ENCODE results near the gene INHBE. TPM values are rescaled to one million over a fixed set of nuclear protein-coding genes. Genes with fewer than 3 reads are reported as not detected.

INHBE gene
- total RNA-seq, 3 donors from 2014 or later (not counting 1 experiment from before 2014, with no cell fraction given), result not detected

DNA sequence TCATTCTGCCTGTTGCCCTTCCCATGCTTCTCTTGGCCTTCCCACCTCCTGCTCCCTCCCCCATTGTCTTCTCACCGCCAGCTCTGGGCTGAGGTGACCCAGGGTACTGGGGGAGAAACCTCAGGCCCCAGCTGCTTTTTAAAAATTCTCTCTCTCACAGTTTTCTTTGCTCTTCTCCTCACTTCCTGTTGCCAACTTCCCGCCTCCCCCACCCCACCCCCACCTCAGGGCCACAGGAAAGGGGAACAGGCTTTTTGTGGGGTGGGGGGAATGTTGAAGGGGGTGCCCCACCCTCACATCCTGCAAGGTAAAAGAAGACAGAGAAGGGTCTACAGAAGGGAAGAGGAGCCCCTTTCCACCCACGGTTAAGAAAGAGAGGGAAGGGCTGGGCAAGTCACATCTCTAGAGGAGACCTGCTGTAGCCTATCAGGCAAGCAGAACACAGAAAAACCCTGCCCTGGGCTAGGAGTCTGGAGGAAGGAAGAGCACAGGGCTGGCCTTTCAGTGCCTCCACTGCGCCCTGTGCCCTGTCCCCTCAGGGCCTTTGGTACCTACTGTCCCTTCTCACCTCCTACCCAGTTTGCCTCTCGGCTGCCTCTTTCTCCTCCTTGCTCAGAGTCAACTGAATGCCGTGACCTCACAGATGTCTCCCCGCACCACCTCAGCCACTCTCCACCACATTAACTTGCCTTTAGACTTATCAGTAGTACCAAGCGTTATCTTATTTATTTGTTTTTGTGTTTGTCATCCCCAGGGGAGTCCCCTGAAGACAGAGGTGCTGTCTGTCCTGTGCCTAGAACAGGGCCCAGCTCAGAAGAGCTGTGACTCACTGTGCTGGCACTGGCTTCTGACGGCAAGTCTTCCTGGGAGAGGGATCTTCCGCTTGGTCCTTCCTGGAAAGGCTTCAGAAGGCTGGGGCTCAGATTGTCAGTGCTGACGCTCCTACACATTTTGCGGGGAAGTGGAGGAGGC lies 22.9 kb downstream of the INHBE start:
- H3K4me1 ChIP-seq (ENCODE audit: control insufficient read depth, insufficient read depth, low read length), result peaks cover 82% of the 10 kb centered on the region
- peak; percentile 67 to 82 for DNase-seq
- ATAC-seq, result peak; percentile 52 to 68 (median 54)
- peaks cover 75 to 83% of the 10 kb centered on the region in 2 donors for H3K4me1 Mint-ChIP-seq
- H3K36me3 Mint-ChIP-seq, result peaks cover 19% of the 10 kb centered on the region
- H3K36me3 ChIP-seq (ENCODE audit: control insufficient read depth, insufficient read depth, low read length), result peaks cover 20% of the 10 kb centered on the region
- H3K4me3 Mint-ChIP-seq, result peak overlapping the region; percentile 85
- H3K4me3 ChIP-seq (ENCODE audit: low read length), result peak overlapping the region; percentile 57
- WGBS (ENCODE audit: insufficient coverage), result 20% methylated on average over 11 of the region's 12 CpGs
- no peaks in the 10 kb centered on the region for H3K9me3 ChIP-seq (ENCODE audit: control insufficient read depth, insufficient read depth, low read length)
- no peaks in the 10 kb centered on the region for H3K27me3 Mint-ChIP-seq (ENCODE audit: low read depth in 2 of 2)
- peak overlapping the region; percentile 97 to 98 for H3K27ac Mint-ChIP-seq
- H3K9me3 Mint-ChIP-seq, result no peaks in the 10 kb centered on the region
- intact Hi-C loops (cut with micrococcal nuclease), result loop anchor here (2.0 to 5.0 kb wide), 3 partner anchors 15 to 264 kb away; no protein-coding TSS in a partner anchor
- no peaks in the 10 kb centered on the region for H3K27me3 ChIP-seq (ENCODE audit: control insufficient read depth, insufficient read depth, low read length)
- TF ChIP-seq, protein P1, sequence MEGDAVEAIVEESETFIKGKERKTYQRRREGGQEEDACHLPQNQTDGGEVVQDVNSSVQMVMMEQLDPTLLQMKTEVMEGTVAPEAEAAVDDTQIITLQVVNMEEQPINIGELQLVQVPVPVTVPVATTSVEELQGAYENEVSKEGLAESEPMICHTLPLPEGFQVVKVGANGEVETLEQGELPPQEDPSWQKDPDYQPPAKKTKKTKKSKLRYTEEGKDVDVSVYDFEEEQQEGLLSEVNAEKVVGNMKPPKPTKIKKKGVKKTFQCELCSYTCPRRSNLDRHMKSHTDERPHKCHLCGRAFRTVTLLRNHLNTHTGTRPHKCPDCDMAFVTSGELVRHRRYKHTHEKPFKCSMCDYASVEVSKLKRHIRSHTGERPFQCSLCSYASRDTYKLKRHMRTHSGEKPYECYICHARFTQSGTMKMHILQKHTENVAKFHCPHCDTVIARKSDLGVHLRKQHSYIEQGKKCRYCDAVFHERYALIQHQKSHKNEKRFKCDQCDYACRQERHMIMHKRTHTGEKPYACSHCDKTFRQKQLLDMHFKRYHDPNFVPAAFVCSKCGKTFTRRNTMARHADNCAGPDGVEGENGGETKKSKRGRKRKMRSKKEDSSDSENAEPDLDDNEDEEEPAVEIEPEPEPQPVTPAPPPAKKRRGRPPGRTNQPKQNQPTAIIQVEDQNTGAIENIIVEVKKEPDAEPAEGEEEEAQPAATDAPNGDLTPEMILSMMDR (IDR thresholded peaks at IDR 0.05), result no peak
- peak overlapping the region; percentile 99 for H3K27ac ChIP-seq (ENCODE audit: low read length)

DNA sequence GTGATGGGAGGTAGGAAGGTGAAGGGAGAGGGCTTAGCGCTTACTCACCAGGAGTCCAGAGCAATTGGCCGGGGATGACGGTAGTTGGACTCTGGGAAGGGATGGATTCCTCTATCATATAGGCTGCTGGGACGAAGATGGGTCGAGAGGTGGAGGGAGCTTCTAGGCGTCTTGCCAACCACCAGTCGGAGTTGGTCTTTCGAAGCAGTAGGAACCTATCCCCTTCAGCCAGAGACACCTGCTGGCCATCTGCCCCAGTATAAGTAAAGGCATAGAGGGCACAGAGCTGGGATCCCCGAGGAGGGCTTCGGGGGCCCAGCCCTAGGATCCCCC lies 23.9 kb downstream of the INHBE start:
- H3K9me3 Mint-ChIP-seq, result no peaks in the 10 kb centered on the region
- H3K27me3 ChIP-seq (ENCODE audit: control insufficient read depth, insufficient read depth, low read length), result no peaks in the 10 kb centered on the region
- peak overlapping the region; percentile 97 to 98 for H3K27ac Mint-ChIP-seq
- peak overlapping the region; percentile 57 for H3K4me3 ChIP-seq (ENCODE audit: low read length)
- peaks cover 12% of the 10 kb centered on the region for H3K36me3 ChIP-seq (ENCODE audit: control insufficient read depth, insufficient read depth, low read length)
- no peaks in the 10 kb centered on the region for H3K9me3 ChIP-seq (ENCODE audit: control insufficient read depth, insufficient read depth, low read length)
- intact Hi-C loops (cut with micrococcal nuclease), result loop anchor here (1.0 to 5.0 kb wide), 4 partner anchors 8 to 263 kb away; partner anchors contain the start of gene DDIT3
- H3K27me3 Mint-ChIP-seq (ENCODE audit: low read depth in 2 of 2), result no peaks in the 10 kb centered on the region
- DNase-seq (peak in 1 of 2 donors; percentile 45), ATAC-seq (peak in 2 of 3 donors; percentile 1 to 3)
- H3K36me3 Mint-ChIP-seq, result peaks cover 9% of the 10 kb centered on the region
- H3K27ac ChIP-seq (ENCODE audit: low read length), result peak overlapping the region; percentile 99
- H3K4me1 ChIP-seq (ENCODE audit: control insufficient read depth, insufficient read depth, low read length), result peaks cover 76% of the 10 kb centered on the region
- H3K4me3 Mint-ChIP-seq, result peak overlapping the region; percentile 85
- WGBS (ENCODE audit: insufficient coverage), result 48% methylated on average over 10 of the region's 10 CpGs
- TF ChIP-seq, protein P1 (IDR thresholded peaks at IDR 0.05), result no peak
- H3K4me1 Mint-ChIP-seq, result peaks cover 67 to 78% of the 10 kb centered on the region in 2 donors

DNA sequence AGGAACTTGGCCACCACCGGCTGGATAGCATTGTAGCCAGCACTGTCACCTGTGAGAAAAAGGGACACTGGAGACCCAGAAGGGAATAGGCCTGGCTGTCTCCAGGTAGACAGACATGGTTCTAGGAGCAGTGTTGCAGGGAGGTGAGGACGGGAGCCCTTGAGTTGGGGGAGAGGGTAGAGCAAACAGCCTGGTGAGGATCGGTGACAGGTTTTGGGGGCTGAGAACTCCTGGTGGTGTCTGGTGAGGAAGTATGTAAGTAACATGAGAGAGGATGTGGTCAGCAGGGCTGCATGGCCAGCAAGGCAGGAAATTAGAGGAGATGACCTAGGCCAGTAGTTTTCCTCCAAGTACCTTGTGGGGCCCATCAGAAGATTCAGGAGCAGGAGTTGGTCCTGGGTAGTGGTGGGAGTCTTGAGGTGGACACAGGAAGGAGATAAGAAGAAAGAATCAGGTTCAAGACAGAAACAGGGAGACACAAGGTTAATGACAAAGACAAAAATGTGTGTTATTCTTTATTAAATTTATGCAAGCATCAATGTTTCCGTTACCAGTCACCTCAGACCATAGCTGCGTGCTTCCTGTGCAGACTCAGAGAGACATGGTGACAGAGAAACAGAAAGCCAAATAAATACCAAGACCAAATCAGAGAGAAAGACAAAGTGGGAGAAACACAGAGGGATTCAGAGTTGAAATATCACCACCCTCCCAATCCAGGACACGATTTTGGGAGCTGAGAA lies 24.4 kb downstream of the INHBE start, which contains the start of gene ARHGAP9:
ARHGAP9 (minus strand) TSS at position 491 of the 740 bp plus-strand sequence; CDS start at position 31, 460 bp downstream.
- Histone ChIP-seq H3K27ac (ENCODE audit: low read length) (peak within 1 kb of the TSS; percentile 99), H3K9me3 (ENCODE audit: control insufficient read depth, insufficient read depth, low read length) (no peaks in the 10 kb centered on the region), H3K27me3 (ENCODE audit: control insufficient read depth, insufficient read depth, low read length) (no peaks in the 10 kb centered on the region), H3K4me1 (ENCODE audit: control insufficient read depth, insufficient read depth, low read length) (peaks cover 70% of the 10 kb centered on the region), H3K36me3 (ENCODE audit: control insufficient read depth, insufficient read depth, low read length) (peaks cover 7% of the 10 kb centered on the region), H3K4me3 (ENCODE audit: low read length) (peak within 1 kb of the TSS; percentile 57)
- Mint-ChIP-seq H3K4me3 (peak within 1 kb of the TSS; percentile 85), H3K9me3 (no peaks in the 10 kb centered on the region), H3K36me3 (peaks cover 4% of the 10 kb centered on the region), H3K4me1 (peaks cover 62 to 72% of the 10 kb centered on the region in 2 donors), H3K27ac (peak within 1 kb of the TSS; percentile 97 to 98), H3K27me3 (ENCODE audit: low read depth in 2 of 2) (no peaks in the 10 kb centered on the region)
- intact Hi-C loops (cut with micrococcal nuclease), result loop anchor here (1.0 to 5.0 kb wide), 4 partner anchors 8 to 263 kb away; partner anchors contain the start of gene DDIT3
- ATAC-seq, result peak; percentile 51 to 78 (median 69)
- peak; percentile 69 to 90 for DNase-seq
- 10% methylated on average over 4 of the region's 6 CpGs for WGBS (ENCODE audit: insufficient coverage)
- TF ChIP-seq, protein P1 (IDR thresholded peaks at IDR 0.05), result no peak
